CD4-positive, alpha-beta T cell (primary cell): ENCODE data around the gene PCDH17. TPM values are rescaled to one million over a fixed set of nuclear protein-coding genes. Genes with fewer than 3 reads are reported as not detected.

Source experiments
- ATAC-seq: fragments of 200-7000 bp; cut with Tn5 transposase; one replicate; pipeline ENCODE4 v1.10.0; 2022; ENCODE audit warnings: mild to moderate bottlenecking; ENCODE audit not compliant: poor library complexity
- CTCF ChIA-PET: fragments of 350-600 bp; sonication (Branson Sonifier 250); formaldehyde crosslinking; loops from one replicate; lab custom pipeline; 2021; ENCODE audit warnings: antibody characterized with exemption, inconsistent platforms; lab: Charles Lee
- POLR2A ChIA-PET: fragments of 350-600 bp; sonication (Branson Sonifier 250); formaldehyde crosslinking; loops from one replicate; lab custom pipeline; 2021; ENCODE audit warnings: antibody characterized with exemption, inconsistent platforms; lab: Charles Lee
- DNase-seq, 14 experiments: peaks; one replicate each; pipeline ENCODE4 v3.0.0-alpha.2; 2013 to 2020; ENCODE audit warnings: mixed read lengths in 2 of 14
- H3K27ac ChIP-seq, 2 donors: one replicate each; pipeline versions ENCODE4 v1.5.1 to v1.7.0; 2013; ENCODE audit warnings: low read length in 2 of 2, low read depth in 1 of 2, mild to moderate bottlenecking in 1 of 2
- H3K27me3 ChIP-seq, 2 experiments: 1 replicate in 1 of 2; 2 replicates in 1 of 2; pipeline versions ENCODE4 v1.6.1 to v1.7.0; 2013; ENCODE audit warnings: low read length in 2 of 2, control low read depth in 1 of 2, mild to moderate bottlenecking in 1 of 2, moderate library complexity in 1 of 2; ENCODE audit not compliant: insufficient read depth in 2 of 2, control insufficient read depth in 1 of 2
- H3K36me3 ChIP-seq: one replicate; pipeline ENCODE4 v1.6.1; 2013; ENCODE audit warnings: low read length, control low read depth; ENCODE audit not compliant: insufficient read depth
- H3K4me1 ChIP-seq: one replicate; pipeline ENCODE4 v1.6.1; 2013; ENCODE audit warnings: low read length, control low read depth; ENCODE audit not compliant: insufficient read depth
- H3K4me3 ChIP-seq: one replicate; pipeline ENCODE4 v1.5.1; 2013; ENCODE audit warnings: mild to moderate bottlenecking, low read length, moderate library complexity
- H3K9me3 ChIP-seq, 2 experiments: 1 replicate in 1 of 2; 2 replicates in 1 of 2; pipeline versions ENCODE4 v1.6.1 to v1.7.0; 2013; ENCODE audit warnings: low read length in 2 of 2, mild to moderate bottlenecking in 2 of 2, control low read depth in 1 of 2, moderate library complexity in 1 of 2; ENCODE audit not compliant: control insufficient read depth in 1 of 2, insufficient read depth in 1 of 2
- H3K27ac Mint-ChIP-seq: one replicate; pipeline ENCODE4 v1.8.0; 2020; ENCODE audit warnings: mixed read lengths
- H3K27me3 Mint-ChIP-seq: one replicate; pipeline ENCODE4 v1.8.0; 2021; ENCODE audit warnings: mixed read lengths
- H3K36me3 Mint-ChIP-seq: one replicate; pipeline ENCODE4 v1.8.0; 2021; ENCODE audit warnings: low read depth, mixed read lengths
- H3K4me1 Mint-ChIP-seq: one replicate; pipeline ENCODE4 v1.8.0; 2021; ENCODE audit warnings: low read depth, mixed read lengths
- H3K4me3 Mint-ChIP-seq: one replicate; pipeline ENCODE4 v1.8.0; 2020; ENCODE audit warnings: mild to moderate bottlenecking, mixed read lengths
- H3K9me3 Mint-ChIP-seq: one replicate; pipeline ENCODE4 v1.8.0; 2020; ENCODE audit warnings: mixed read lengths
- intact Hi-C, 2 experiments: fragments of 100-400 bp; cut with DNase I in 1 of 2; cut with micrococcal nuclease in 1 of 2; formaldehyde crosslinking; loops; one replicate each; pipeline versions ENCODE4 v1.15.1 to v1.9.0; 2023 to 2025; cut with DNase I, micrococcal nuclease
- total RNA-seq, 174 experiments: library from RNA in 2 of 174; stranded (reverse) in 2 of 174; gene quantifications; one replicate each; pipeline ENCODE4 v1.2.3 and lab custom pipeline; 2021 to 2026
- TF ChIP-seq, protein P1 (sequence below): fragments of 200-600 bp; IDR thresholded peaks from one replicate; pipeline ENCODE4 v1.8.0; 2022; ENCODE audit warnings: antibody characterized with exemption, mild to moderate bottlenecking

PCDH17 gene
- total RNA-seq, 2 experiments from 2014 or later = 0.05 TPM; not detected in 1

DNA sequence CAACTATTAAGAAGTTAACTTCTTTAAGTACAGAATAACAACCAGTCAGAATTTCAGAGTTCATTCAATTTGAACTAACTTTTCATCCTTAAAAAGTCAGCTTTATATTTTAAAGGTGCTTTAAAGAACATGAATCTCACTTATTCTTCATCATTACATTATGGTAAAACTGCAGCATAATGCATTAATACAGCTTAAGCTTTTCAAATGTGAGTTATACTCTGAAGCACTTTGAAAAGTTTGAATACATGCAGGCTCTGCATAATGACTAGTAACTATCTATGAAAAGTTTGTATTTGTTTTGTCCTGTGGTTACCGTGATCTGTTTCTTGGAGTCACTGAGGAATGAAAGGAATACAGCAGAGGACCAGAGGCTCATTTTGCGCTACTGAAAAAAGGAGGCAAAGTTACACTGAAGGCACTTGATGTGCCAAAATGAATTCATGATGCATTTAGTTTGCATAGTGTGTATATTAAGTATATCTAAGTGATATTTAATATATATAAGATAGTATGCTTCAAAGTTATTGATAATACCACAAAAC lies 4.1 kb downstream of the PCDH17 start:
- POLR2A ChIA-PET = no interaction called here

DNA sequence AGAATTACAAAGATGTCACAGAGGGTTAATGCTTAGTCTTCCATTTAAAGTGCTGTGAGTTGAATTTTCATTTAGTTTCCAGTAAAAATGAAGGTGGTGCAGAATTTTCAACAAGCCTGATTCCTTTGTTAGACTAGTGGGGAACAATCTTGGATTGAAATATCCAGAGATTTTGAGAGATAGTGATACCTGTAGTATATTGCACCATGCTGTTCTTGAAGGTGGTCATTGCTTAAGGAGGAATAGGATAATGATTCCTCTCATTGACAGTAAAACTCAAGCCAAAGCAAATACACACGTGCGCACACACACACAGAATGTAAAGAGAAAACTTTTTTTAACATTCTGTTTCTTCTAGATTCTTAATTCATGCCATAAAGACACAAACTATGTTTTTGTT lies 5.3 kb downstream of the PCDH17 start:
- ChIA-PET POLR2A (no interaction called here), CTCF (no interaction called here)
- no peak overlapping the region for H3K4me3 Mint-ChIP-seq
- DNase-seq (no peak), ATAC-seq (no peak)
- Histone ChIP-seq H3K27ac (no peak overlapping the region), H3K9me3 (peaks cover 0 to 31% of the 10 kb centered on the region in 2 experiments), H3K36me3 (no peaks in the 10 kb centered on the region), H3K4me1 (peaks cover 22% of the 10 kb centered on the region), H3K27me3 (peaks cover 20 to 24% of the 10 kb centered on the region in 2 experiments), H3K4me3 (no peak overlapping the region)
- TF ChIP-seq, protein P1, sequence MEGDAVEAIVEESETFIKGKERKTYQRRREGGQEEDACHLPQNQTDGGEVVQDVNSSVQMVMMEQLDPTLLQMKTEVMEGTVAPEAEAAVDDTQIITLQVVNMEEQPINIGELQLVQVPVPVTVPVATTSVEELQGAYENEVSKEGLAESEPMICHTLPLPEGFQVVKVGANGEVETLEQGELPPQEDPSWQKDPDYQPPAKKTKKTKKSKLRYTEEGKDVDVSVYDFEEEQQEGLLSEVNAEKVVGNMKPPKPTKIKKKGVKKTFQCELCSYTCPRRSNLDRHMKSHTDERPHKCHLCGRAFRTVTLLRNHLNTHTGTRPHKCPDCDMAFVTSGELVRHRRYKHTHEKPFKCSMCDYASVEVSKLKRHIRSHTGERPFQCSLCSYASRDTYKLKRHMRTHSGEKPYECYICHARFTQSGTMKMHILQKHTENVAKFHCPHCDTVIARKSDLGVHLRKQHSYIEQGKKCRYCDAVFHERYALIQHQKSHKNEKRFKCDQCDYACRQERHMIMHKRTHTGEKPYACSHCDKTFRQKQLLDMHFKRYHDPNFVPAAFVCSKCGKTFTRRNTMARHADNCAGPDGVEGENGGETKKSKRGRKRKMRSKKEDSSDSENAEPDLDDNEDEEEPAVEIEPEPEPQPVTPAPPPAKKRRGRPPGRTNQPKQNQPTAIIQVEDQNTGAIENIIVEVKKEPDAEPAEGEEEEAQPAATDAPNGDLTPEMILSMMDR = no peak
- H3K9me3 Mint-ChIP-seq = no peaks in the 10 kb centered on the region
- H3K36me3 Mint-ChIP-seq = no peaks in the 10 kb centered on the region
- peaks cover 39% of the 10 kb centered on the region for H3K27me3 Mint-ChIP-seq
- intact Hi-C loops = no loop called here
- H3K27ac Mint-ChIP-seq = no peak overlapping the region
- H3K4me1 Mint-ChIP-seq = peaks cover 4% of the 10 kb centered on the region

More for the DNA sequence above, 4.1 kb downstream of the PCDH17 start:
- H3K9me3 ChIP-seq = peaks cover 0 to 38% of the 10 kb centered on the region in 2 experiments
- H3K4me1 ChIP-seq = peaks cover 34% of the 10 kb centered on the region
- H3K27me3 ChIP-seq = peaks cover 31 to 34% of the 10 kb centered on the region in 2 experiments
- H3K9me3 Mint-ChIP-seq = no peaks in the 10 kb centered on the region
- CTCF ChIA-PET = no interaction called here
- H3K36me3 ChIP-seq = no peaks in the 10 kb centered on the region
- intact Hi-C loops = no loop called here
- TF ChIP-seq, protein P1 = no peak
- H3K4me1 Mint-ChIP-seq = peaks cover 16% of the 10 kb centered on the region
- no peak overlapping the region for H3K27ac ChIP-seq
- ATAC-seq (no peak), DNase-seq (no peak)
- H3K4me3 ChIP-seq = no peak overlapping the region
- no peak overlapping the region for H3K27ac Mint-ChIP-seq
- no peaks in the 10 kb centered on the region for H3K36me3 Mint-ChIP-seq
- peaks cover 51% of the 10 kb centered on the region for H3K27me3 Mint-ChIP-seq
- no peak overlapping the region for H3K4me3 Mint-ChIP-seq

DNA sequence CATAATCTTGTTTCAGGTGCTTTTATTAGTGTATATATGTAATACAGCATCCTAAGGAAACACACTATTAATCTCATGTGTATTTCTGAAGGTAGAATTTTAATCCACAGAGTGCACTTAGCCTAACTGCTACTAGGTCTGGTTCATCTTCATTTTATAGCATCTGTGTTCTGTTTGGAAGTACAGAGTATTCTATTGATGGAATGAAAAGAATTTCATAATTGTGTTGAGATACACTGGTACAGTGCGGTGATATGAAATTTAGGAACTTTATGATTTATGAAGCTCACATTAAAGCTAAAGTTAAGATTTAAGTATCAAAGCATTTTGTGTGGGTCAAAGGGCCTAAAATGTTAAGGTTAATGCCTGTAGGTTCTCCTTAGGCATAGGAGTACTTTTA lies 6.0 kb downstream of the PCDH17 start:
- ChIA-PET POLR2A (no interaction called here), CTCF (no interaction called here)
- peaks cover 32% of the 10 kb centered on the region for H3K27me3 Mint-ChIP-seq
- peaks cover 0 to 25% of the 10 kb centered on the region in 2 experiments for H3K9me3 ChIP-seq
- H3K4me1 Mint-ChIP-seq = no peaks in the 10 kb centered on the region
- DNase-seq = no peak
- no peaks in the 10 kb centered on the region for H3K36me3 ChIP-seq
- H3K36me3 Mint-ChIP-seq = no peaks in the 10 kb centered on the region
- H3K4me1 ChIP-seq = peaks cover 15% of the 10 kb centered on the region
- H3K27ac Mint-ChIP-seq = no peak overlapping the region
- no peak for ATAC-seq
- no peak overlapping the region for H3K27ac ChIP-seq
- no peak overlapping the region for H3K4me3 ChIP-seq
- TF ChIP-seq, protein P1 = no peak
- intact Hi-C loops = no loop called here
- H3K9me3 Mint-ChIP-seq = no peaks in the 10 kb centered on the region
- H3K4me3 Mint-ChIP-seq = no peak overlapping the region
- H3K27me3 ChIP-seq = peaks cover 13 to 17% of the 10 kb centered on the region in 2 experiments
